ENCODE results near the gene PLPP3. TPM values are rescaled to one million over a fixed set of nuclear protein-coding genes. Genes with fewer than 3 reads are reported as not detected.
"Not testable (repeated sequence)": the region's sequence is repeated elsewhere in the genome, so short reads cannot be mapped to it uniquely, and the experiment has no call there.

Gene PLPP3
- total RNA-seq, 2 experiments from 2014 or later = not detected

DNA sequence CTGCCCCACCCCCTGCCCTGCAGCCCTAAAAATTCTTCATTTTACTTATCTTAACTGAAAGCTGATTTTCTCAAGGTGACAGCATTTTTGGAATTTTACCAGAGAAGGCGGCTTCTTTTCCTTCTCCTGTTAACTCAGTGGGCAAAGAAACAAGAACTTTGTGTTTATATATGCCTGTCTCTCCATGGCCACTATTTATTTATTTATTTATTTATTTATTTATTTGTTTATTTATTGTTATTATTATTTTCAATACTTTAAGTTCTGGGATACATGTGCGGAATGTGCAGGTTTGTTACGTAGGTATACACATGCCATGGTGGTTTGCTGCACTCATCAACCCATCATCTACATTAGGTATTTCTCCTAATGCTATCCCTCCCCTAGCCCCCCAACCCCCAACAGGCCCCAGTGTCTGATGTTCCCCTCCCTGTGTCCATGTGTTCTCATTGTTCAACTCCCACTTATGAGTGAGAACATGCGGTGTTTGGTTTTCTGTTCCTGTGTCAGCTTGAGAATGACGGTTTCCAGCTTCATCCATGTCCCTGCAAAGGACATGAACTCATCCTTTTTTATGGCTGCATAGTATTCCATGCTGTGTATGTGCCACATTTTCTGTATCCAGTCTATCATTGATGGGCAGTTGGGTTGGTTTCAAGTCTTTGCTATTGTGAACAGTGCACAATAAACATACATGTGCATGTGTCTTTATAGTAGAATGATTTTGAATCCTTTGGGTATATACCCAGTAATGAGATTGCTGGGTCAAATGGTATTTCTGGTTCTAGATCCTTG lies 16.2 kb upstream of the PLPP3 start:
- H3K4me3 Mint-ChIP-seq; intact Hi-C loops (cut with DNase I, micrococcal nuclease); H3K9me3 Mint-ChIP-seq; H3K4me3 ChIP-seq (ENCODE audit: low read length); H3K27ac ChIP-seq (ENCODE audit: low read depth in 1 of 2, low read length in 2 of 2); H3K4me1 ChIP-seq (ENCODE audit: insufficient read depth, low read length); ATAC-seq (ENCODE audit: poor library complexity); CTCF ChIA-PET; H3K4me1 Mint-ChIP-seq (ENCODE audit: low read depth); H3K27ac Mint-ChIP-seq; H3K36me3 ChIP-seq (ENCODE audit: insufficient read depth, low read length); H3K9me3 ChIP-seq (ENCODE audit: control insufficient read depth in 1 of 2, insufficient read depth in 1 of 2, low read length in 2 of 2); DNase-seq; POLR2A ChIA-PET; H3K27me3 ChIP-seq (ENCODE audit: control insufficient read depth in 1 of 2, insufficient read depth in 2 of 2, low read length in 2 of 2); H3K36me3 Mint-ChIP-seq (ENCODE audit: low read depth); H3K27me3 Mint-ChIP-seq: not testable (repeated sequence)

DNA sequence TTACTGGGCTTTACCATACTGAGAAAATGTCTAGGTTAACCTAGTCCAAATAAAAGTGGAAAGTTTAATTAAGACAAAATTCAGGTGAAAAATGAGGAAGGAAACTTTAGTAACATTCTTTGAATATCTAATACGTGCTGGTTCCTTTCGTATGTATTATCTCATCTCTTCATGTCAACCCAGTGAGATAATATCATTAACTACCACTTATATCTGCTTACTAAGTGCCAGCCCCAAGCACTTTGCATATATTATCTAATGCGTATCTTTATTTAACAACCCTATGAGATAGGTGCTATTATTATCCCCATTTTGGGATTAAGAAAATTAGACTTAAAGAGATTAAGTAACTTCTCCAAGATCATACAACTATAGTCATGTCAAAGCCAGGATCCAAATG lies 12.5 kb upstream of the PLPP3 start:
- H3K27me3 Mint-ChIP-seq = peaks cover 3% of the 10 kb centered on the region
- ChIA-PET POLR2A (no interaction called here), CTCF (no interaction called here)
- intact Hi-C loops (cut with DNase I, micrococcal nuclease) = no loop called here
- H3K27ac Mint-ChIP-seq = no peak overlapping the region
- no peak for ATAC-seq (ENCODE audit: poor library complexity)
- no peaks in the 10 kb centered on the region for H3K36me3 Mint-ChIP-seq (ENCODE audit: low read depth)
- DNase-seq = no peak
- Histone ChIP-seq H3K27ac (ENCODE audit: low read depth in 1 of 2, low read length in 2 of 2) (no peak overlapping the region), H3K4me3 (ENCODE audit: low read length) (no peak overlapping the region), H3K27me3 (ENCODE audit: control insufficient read depth in 1 of 2, insufficient read depth in 2 of 2, low read length in 2 of 2) (no peaks in the 10 kb centered on the region), H3K36me3 (ENCODE audit: insufficient read depth, low read length) (no peaks in the 10 kb centered on the region), H3K4me1 (ENCODE audit: insufficient read depth, low read length) (no peaks in the 10 kb centered on the region), H3K9me3 (ENCODE audit: control insufficient read depth in 1 of 2, insufficient read depth in 1 of 2, low read length in 2 of 2) (peaks cover 0 to 5% of the 10 kb centered on the region in 2 experiments)
- no peak overlapping the region for H3K4me3 Mint-ChIP-seq
- H3K4me1 Mint-ChIP-seq (ENCODE audit: low read depth) = no peaks in the 10 kb centered on the region
- TF ChIP-seq, protein P1, sequence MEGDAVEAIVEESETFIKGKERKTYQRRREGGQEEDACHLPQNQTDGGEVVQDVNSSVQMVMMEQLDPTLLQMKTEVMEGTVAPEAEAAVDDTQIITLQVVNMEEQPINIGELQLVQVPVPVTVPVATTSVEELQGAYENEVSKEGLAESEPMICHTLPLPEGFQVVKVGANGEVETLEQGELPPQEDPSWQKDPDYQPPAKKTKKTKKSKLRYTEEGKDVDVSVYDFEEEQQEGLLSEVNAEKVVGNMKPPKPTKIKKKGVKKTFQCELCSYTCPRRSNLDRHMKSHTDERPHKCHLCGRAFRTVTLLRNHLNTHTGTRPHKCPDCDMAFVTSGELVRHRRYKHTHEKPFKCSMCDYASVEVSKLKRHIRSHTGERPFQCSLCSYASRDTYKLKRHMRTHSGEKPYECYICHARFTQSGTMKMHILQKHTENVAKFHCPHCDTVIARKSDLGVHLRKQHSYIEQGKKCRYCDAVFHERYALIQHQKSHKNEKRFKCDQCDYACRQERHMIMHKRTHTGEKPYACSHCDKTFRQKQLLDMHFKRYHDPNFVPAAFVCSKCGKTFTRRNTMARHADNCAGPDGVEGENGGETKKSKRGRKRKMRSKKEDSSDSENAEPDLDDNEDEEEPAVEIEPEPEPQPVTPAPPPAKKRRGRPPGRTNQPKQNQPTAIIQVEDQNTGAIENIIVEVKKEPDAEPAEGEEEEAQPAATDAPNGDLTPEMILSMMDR (IDR thresholded peaks at IDR 0.05) = no peak
- peaks cover 5% of the 10 kb centered on the region for H3K9me3 Mint-ChIP-seq

DNA sequence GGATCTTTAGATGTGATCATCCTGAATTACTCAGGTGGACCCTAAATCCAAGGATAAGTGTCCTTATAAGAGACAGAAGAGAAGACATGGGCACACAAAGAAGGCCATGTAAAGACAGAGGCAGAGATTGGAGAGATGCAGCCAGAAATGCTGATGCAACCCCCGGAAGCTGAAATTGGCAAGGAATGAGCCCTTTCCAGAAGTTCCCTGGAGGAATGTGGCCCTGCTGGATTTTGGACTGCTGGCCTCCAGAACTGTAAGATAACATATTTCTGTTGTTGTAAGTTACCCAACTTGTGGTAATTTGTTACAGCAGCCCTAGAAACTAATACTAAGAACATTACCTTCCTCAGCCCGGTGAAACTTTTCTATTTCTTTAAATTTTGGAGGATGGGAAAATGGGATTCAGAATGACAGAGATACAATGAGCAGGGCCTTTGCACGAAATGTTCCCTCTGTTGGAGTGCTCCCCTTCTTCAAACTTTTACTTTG lies 11.2 kb upstream of the PLPP3 start:
- CTCF ChIA-PET = no interaction called here
- H3K27me3 ChIP-seq (ENCODE audit: control insufficient read depth in 1 of 2, insufficient read depth in 2 of 2, low read length in 2 of 2) = no peaks in the 10 kb centered on the region
- no peak overlapping the region for H3K27ac Mint-ChIP-seq
- H3K9me3 Mint-ChIP-seq = no peaks in the 10 kb centered on the region
- no peak overlapping the region for H3K4me3 Mint-ChIP-seq
- ATAC-seq (ENCODE audit: poor library complexity) = no peak
- no peaks in the 10 kb centered on the region for H3K36me3 Mint-ChIP-seq (ENCODE audit: low read depth)
- no peak overlapping the region for H3K4me3 ChIP-seq (ENCODE audit: low read length)
- H3K27ac ChIP-seq (ENCODE audit: low read depth in 1 of 2, low read length in 2 of 2) = no peak overlapping the region
- no peak for DNase-seq
- H3K9me3 ChIP-seq (ENCODE audit: control insufficient read depth in 1 of 2, insufficient read depth in 1 of 2, low read length in 2 of 2) = peaks cover 0 to 5% of the 10 kb centered on the region in 2 experiments
- H3K27me3 Mint-ChIP-seq = no peaks in the 10 kb centered on the region
- POLR2A ChIA-PET = no interaction called here
- no peaks in the 10 kb centered on the region for H3K36me3 ChIP-seq (ENCODE audit: insufficient read depth, low read length)
- no peaks in the 10 kb centered on the region for H3K4me1 Mint-ChIP-seq (ENCODE audit: low read depth)
- intact Hi-C loops (cut with DNase I, micrococcal nuclease) = no loop called here
- H3K4me1 ChIP-seq (ENCODE audit: insufficient read depth, low read length) = no peaks in the 10 kb centered on the region
- TF ChIP-seq, protein P1 (IDR thresholded peaks at IDR 0.05) = no peak

DNA sequence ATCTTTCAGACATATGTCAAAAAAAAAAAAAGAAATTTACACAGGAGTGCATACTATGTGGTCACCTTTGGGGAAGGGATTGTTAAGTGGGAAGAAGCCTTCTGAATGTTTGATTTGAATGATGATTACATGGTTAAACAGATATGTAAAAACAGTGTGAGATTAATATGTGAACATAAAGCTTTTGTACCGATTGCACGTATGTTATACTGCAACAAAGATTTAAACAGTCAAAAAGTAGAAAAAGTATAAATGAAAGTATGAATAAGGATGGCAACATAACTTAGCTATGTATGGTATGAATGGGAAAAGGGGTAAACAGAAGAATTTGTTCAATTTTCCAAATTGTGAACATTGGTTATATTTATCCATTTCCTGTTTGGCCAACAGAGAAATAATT lies 10.0 kb upstream of the PLPP3 start:
- no peak for ATAC-seq (ENCODE audit: poor library complexity)
- no peaks in the 10 kb centered on the region for H3K9me3 Mint-ChIP-seq
- DNase-seq = no peak
- CTCF ChIA-PET = interaction anchor here (1.6 kb wide), 1 partner anchor 13 kb away, joined by 5 read pairs; no protein-coding TSS in a partner anchor
- H3K36me3 ChIP-seq (ENCODE audit: insufficient read depth, low read length) = no peaks in the 10 kb centered on the region
- H3K27ac ChIP-seq (ENCODE audit: low read depth in 1 of 2, low read length in 2 of 2) = no peak overlapping the region
- H3K27ac Mint-ChIP-seq = no peak overlapping the region
- H3K4me1 ChIP-seq (ENCODE audit: insufficient read depth, low read length) = no peaks in the 10 kb centered on the region
- no peaks in the 10 kb centered on the region for H3K9me3 ChIP-seq (ENCODE audit: control insufficient read depth in 1 of 2, insufficient read depth in 1 of 2, low read length in 2 of 2)
- TF ChIP-seq, protein P1 (IDR thresholded peaks at IDR 0.05) = no peak
- no peaks in the 10 kb centered on the region for H3K27me3 ChIP-seq (ENCODE audit: control insufficient read depth in 1 of 2, insufficient read depth in 2 of 2, low read length in 2 of 2)
- H3K4me1 Mint-ChIP-seq (ENCODE audit: low read depth) = no peaks in the 10 kb centered on the region
- intact Hi-C loops (cut with DNase I, micrococcal nuclease) = no loop called here
- H3K4me3 Mint-ChIP-seq = no peak overlapping the region
- POLR2A ChIA-PET = no interaction called here
- H3K4me3 ChIP-seq (ENCODE audit: low read length) = no peak overlapping the region
- no peaks in the 10 kb centered on the region for H3K27me3 Mint-ChIP-seq
- no peaks in the 10 kb centered on the region for H3K36me3 Mint-ChIP-seq (ENCODE audit: low read depth)
